Right renal cortex interstitium (tissue), 3 donors: Measurements from ENCODE around the gene KIF7. TPM values are rescaled to one million over a fixed set of nuclear protein-coding genes. Genes with fewer than 3 reads are reported as not detected.

Experiments
- DNase-seq, 3 donors: peaks; one replicate each; pipeline ENCODE4 v3.0.0-alpha.2; 2013; ENCODE audit warnings: low read depth in 3 of 3, low spot score in 2 of 3
- polyA plus RNA-seq, 3 donors: library from polyadenylated mRNA; unstranded; fragments of 120-200 nt; gene quantifications; one replicate each; pipeline ENCODE4 v1.2.1, GENCODE V29; 2013; ENCODE audit not compliant: insufficient read length in 3 of 3

Gene KIF7
- polyA plus RNA-seq, 3 donors = 9.4 to 10.1 (median 9.6) TPM

GRCh38 chr15:89669941-89670340, 14.7 kb upstream of the KIF7 start:
- no peak for DNase-seq

- no peak for DNase-seq
Observed at GRCh38 chr15:89669309-89669865, 14.1 kb upstream of the KIF7 start.

DNA sequence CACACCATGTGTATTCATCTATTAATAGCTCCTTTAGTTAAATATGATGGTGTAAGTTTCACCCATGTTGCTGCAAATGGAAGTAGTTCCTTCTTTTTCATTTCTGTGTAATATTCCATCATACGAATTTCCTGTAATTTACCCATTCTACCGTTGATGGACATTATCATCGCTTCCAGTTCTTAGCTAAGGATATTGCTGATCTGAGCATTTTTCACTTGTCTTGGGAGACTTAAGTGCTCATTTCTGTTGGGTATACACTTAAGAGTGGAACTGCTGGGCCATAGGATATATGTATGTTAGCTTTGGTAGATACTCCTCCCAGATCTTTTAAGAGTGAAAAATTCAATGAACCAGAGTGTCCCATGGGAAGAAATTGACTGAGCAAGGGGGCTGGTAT, 12.9 kb upstream of the KIF7 start:
- DNase-seq = no peak

GRCh38 chr15:89667706-89667960, 12.4 kb upstream of the KIF7 start:
- no peak for DNase-seq

DNA sequence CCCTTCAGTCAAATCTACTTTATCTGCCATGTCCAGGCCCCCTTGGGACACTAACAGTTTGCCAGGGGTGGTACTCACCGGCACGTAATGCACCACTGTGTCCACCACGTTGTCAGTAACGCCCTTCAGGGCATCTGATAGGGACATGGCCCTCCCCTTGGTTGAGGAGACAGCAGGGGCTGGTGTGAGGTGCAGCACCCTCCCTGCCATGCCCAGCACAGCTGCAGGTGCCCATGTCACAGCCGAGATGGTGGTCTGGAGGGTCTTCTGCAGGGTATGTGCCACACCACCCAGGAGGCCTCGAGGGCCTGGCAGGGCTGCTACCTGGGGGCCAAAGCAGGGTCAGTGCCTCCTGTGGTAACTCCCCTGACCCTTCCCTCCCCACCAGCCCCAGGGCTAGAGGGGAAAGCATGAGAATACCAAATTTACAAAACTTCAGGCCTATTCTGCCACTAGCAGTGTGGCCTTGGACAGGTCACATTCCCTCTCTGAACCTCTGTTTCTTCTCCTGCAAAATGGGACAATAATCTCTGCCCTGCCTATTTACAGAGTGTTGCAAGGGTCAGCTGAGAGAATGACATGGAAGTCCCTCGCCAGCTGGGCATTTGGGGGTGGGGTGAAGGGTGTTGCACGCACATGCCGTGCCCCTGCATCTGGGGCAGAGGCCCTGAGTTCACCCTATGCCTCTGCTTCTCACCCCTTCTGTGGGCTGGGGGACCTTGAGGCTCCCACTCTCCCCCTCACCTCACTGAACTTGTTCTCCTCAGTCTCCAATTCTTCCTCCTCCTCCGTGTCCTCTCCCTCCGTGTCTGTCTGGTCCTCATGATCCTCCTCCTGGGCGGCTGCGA, 11.8 kb upstream of the KIF7 start:
- no peak for DNase-seq

DNA sequence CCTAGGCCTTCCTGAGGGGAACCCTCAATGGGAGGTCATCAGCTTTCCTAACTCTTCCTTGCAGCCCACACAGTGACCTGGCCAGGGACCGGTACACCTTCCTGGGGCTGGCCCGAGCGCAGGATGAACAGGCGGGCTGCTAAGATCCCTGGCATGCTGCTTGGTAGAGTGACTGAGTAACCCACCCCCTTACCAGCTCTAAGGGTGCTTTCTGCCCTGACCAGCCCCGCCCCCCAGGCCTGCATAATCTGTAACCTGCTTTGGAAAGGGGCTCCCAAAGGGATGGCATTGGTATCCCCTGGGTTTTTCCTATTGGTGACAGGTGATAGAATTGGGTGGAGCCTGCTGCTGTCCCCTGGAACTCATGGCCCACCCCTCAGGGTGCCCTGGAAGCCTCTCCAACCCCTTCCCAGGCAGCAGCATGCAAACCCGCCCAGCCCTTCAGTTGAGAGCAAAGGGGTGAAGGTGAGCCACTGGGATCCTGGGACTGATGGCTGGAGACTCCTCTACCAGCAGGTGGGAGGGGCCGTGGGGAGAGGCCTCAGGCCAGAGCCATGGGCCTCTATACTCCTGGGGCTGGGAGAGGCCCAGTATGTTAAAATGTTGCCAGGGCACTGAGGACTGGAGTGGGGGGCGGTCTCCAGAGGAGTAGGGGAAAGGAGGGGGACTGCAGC, 11.1 kb upstream of the KIF7 start:
- no peak for DNase-seq

DNA sequence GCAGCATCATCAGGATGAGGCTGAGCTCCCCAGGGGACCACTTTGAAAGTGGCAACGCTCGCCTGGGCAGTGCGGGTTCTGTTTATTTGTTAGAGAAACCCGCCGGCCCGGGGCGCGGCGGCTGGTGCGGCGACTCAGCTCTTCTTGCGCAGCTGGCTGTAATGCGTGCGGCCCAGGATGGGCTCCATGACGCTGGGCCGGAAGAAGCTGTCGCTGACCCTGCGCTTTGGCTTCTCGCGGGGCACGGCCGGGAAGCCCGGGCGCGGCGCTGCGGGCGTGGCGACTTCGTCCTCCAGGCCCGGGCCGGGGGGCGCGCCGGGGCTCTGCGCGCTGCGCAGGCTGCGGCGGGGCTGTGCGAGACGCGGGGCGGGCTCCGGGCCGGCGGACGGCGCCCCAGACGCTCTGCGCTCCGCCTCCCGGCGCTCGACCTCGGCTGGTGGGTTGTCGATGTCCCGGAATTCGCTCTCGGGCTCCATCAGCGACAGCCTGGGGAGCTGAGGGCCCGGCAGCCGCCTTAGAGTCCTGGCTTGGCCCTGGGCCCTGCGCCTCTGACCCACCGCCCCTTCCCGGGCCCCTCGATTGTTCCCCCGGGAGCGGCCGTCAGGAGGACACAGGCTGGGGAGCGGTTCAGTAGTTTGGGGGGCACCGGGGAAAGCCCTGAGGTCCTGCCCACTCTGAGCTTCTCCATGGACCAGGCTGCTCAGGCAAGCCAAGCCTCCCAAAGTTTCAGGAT, 10.3 kb upstream of the KIF7 start:
- no peak for DNase-seq

DNA sequence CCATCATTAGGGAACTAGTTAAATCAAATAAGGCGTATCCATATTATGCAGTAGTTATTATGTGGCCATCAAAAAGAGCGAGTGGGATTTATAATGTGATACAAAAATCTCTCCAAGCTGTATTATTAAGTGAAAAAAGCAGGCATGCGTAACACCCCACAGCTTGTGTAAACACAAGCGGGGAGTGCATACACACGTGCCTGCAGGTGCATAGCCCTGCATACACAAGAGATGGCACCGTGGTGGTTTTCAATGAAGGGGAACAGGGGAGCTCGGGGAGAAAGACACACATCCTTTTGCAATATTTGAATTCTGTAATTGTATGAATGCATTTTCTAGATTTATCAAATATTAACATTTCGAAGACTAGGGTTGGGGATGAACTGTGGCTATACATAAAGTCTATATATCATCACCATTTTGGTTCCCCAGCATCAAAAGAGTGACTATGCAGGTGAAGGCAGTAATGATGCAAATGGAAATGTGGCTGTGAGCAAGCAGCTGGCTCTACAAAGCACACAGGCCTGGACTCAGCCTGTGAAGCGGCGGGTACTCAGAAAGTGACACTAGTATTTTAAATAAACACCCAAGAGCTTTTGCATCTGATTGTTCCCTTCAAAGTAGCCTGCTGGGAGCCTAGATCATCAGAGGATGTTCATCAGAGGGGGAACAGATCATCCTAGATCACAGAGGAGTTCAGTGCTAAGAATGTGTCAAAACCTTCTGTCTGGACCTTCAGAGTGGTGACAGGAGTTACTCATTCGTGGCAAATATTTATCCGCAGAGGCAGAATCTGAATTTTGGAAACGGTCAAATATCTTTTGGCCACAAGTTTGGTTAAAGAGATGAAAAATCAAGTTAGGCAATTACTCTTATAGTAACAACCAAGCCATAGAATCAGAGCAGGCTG, 9.4 kb upstream of the KIF7 start:
- no peak for DNase-seq

DNA sequence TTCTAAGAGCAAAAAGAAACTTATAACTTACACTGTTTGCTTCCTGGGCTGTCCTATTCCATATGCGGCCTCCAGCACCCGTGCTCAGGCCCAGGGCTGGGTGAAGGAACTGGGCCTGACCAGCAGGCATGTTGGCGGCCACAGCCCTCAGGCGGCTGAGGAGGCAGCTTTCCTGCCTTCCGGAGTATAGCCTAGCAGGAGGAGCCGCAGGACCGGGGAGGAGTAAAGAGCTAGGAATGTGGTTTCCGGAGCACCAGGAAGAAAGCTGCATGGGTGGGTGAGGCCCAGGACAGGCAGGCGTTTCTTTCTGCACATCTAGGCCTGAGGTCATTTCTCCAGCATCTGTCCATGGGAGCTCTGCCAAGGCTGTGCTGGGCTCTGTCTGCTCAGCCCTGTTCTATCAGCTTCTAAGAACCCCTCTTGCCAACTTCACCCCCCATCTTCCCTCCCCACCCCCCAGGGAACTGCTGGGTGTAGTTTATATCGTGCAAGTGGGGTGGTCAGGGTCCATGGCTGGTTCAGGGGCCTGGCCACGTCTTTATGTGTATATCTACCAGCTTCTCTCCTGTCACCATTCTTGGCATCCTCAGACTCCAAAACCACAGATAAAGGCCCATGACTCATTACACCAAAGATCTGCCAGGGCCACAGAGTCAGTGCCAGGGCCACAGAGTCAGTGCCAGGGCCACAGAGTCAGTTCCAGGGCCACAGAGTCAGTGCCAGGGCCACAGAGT, 7.8 kb upstream of the KIF7 start:
- DNase-seq = no peak

GRCh38 chr15:89660556-89660955, 5.3 kb upstream of the KIF7 start:
- no peak for DNase-seq

- no peak for DNase-seq
Observed at GRCh38 chr15:89659295-89659694, 4.0 kb upstream of the KIF7 start.

GRCh38 chr15:89657686-89658200, 2.5 kb upstream of the KIF7 start:
- no peak for DNase-seq

DNA sequence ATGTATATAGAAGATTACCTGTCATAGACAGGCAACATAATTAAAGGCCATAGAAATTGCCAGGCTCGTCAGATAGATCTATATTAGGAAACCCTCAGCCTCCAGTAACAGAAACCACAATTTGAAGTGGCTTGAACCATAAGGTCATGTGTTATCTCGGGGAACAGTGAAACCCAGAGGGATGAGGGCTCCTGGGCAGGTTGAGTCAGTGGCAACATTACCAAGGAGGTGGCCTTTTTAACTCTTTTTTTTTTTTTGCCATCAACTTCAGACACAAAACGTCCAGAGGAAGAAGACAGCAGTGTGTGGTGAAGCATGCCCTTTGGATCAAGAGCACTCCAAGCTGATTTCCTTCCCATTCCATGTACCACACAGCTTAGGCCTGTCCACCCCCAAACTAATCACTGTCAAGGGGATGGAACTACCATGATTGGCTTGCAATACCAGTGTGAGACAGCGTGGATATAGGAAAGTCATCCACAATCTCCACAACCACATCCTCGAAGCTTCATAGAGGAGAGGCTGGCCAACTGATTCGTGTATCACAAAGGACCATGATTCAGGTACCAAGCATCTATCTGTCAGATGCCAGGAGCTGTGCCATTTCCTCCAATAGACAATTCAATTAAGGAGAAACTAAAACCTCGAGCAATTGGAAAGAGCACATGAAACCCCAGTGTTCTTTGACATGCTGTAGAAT, 999 bp upstream of the KIF7 start:
- DNase-seq = no peak

- no peak for DNase-seq
Observed at GRCh38 chr15:89654301-89654761, 936 bp downstream of the KIF7 start.

GRCh38 chr15:89653578-89653977, 1.7 kb downstream of the KIF7 start:
- DNase-seq = no peak

GRCh38 chr15:89652666-89653065, 2.6 kb downstream of the KIF7 start:
- no peak for DNase-seq

DNA sequence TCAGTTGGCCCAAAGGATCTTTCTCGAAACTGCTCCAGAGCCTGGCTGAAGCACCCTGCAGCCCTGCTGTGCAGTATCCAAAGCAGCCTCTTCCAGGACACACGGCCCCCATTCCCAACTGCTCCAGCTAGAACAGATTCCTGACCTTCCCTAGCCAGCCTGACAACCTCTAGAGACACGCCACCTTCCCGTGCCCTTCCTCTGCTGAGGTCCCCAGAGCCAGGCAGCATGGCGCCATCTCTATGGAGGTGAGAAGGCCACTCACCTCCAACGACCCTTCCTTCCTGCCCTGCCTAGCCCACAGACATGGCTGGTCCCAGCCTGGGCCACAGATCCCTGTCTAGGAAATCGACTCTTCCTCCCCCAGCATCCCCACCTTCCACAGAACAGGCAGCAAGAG, 3.1 kb downstream of the KIF7 start:
- DNase-seq = no peak

DNA sequence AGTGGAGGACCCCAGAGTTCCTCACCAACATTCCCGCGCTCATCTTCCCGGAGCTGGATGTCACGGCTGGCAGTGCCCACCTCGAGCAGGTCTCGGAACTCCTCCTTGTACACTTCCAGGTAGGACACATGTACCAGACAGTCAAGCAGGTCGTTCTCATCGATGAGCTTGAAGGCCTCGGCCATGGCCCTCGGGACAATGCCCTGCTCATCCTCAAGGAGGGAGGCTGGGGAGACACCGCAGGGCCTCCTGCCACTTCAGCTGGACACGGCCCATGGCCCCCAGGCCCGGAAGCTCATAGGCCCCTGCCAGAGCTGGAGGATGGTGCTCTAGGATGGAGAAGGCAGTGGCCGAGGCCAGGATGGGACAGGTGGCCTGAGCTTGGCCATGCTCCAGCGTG, 5.6 kb downstream of the KIF7 start:
- DNase-seq = no peak
